ENCODE data around the gene SLC29A3.

GRCh38 chr10:71363936-71364335, 44.9 kb downstream of the SLC29A3 start:
- TF ChIP-seq SIN3A (IDR thresholded peaks at IDR 0.05; ENCODE audit: borderline replicate concordance, insufficient read depth, low read length) (no peak), POLR2AphosphoS5 (IDR thresholded peaks at IDR 0.05; ENCODE audit: low read depth, low read length) (no peak)

Data from PFSK-1 (cell line).